BJ (cell line): ENCODE results near the gene SRP54. TPM values are rescaled to one million over a fixed set of nuclear protein-coding genes. Genes with fewer than 3 reads are reported as not detected.
"Not testable (repeated sequence)": the region's sequence is repeated elsewhere in the genome, so short reads cannot be mapped to it uniquely, and the experiment has no call there.

Experiments
- CTCF ChIA-PET: fragments of 350-600 bp; formaldehyde crosslinking; extraction: SDS; loops from one replicate; lab custom pipeline; 2021; ENCODE audit warnings: antibody characterized with exemption, inconsistent platforms; lab: Yijun Ruan, JAX
- POLR2A ChIA-PET: fragments of 300-600 bp; sonication (Branson Sonifier 250); formaldehyde crosslinking; extraction: SDS; loops from one replicate; lab custom pipeline; 2021; ENCODE audit warnings: antibody characterized with exemption; lab: Charles Lee
- DNase-seq: peaks from one replicate; pipeline ENCODE4 v3.0.0-alpha.2; 2011; ENCODE audit warnings: low read depth
- H3K27me3 ChIP-seq: 2 replicates; pipeline ENCODE4 v1.6.0; 2011; ENCODE audit warnings: low read length; ENCODE audit not compliant: control insufficient read depth, insufficient read depth
- H3K36me3 ChIP-seq: 2 replicates; pipeline ENCODE4 v1.5.1; 2011; ENCODE audit warnings: low read length; ENCODE audit not compliant: control insufficient read depth, insufficient read depth
- H3K4me3 ChIP-seq: 2 replicates; pipeline ENCODE4 v1.5.1; 2011; ENCODE audit warnings: low read depth, mild to moderate bottlenecking, control low read depth, low read length
- CTCF ChIP-seq: IDR thresholded peaks from 2 replicates; pipeline ENCODE4 v1.5.1; 2011; ENCODE audit warnings: low read depth, mild to moderate bottlenecking, control low read depth, inconsistent platforms, low read length, moderate library complexity; ENCODE audit not compliant: insufficient read depth
- polyA plus RNA-seq: library from polyadenylated mRNA; depleted of rRNA; stranded (reverse); fragments of >200 nt; gene quantifications from 2 replicates; pipeline ENCODE4 v1.2.3, GENCODE V29; 2011

Gene SRP54
- polyA plus RNA-seq, 1 experiment, result 25.6 TPM

GRCh38 chr14:35047976-35048513 is 65.3 kb downstream of the SRP54 start:
- no peak for TF ChIP-seq CTCF
- CTCF ChIA-PET, result no interaction called here
- H3K27me3 ChIP-seq, result no peaks in the 10 kb centered on the region
- no peak for DNase-seq
- H3K36me3 ChIP-seq, result peaks cover 1% of the 10 kb centered on the region; the same call in 1 of the 2 replicates
- H3K4me3 ChIP-seq, result no peak overlapping the region
- POLR2A ChIA-PET, result no interaction called here

GRCh38 chr14:35050652-35051051 is 67.9 kb downstream of the SRP54 start:
- ChIA-PET POLR2A (interaction anchor here (0.6 kb wide), 1 partner anchor 402 kb away, joined by 3 read pairs; no protein-coding TSS in a partner anchor), CTCF (interaction anchor here (0.6 kb wide), 2 partner anchors 8 to 401 kb away, joined by 3 to 5 read pairs; no protein-coding TSS in a partner anchor)
- no peaks in the 10 kb centered on the region for H3K27me3 ChIP-seq
- H3K36me3 ChIP-seq, result peaks cover 1% of the 10 kb centered on the region; the same call in 1 of the 2 replicates
- DNase-seq, result peak; percentile 14
- TF ChIP-seq CTCF, result no peak
- H3K4me3 ChIP-seq, result no peak overlapping the region

GRCh38 chr14:35051796-35052195 is 69.0 kb downstream of the SRP54 start:
- POLR2A ChIA-PET, result interaction anchor here (0.7 kb wide), 1 partner anchor 20 kb away, joined by 3 read pairs; no protein-coding TSS in a partner anchor
- CTCF ChIA-PET, result no interaction called here

GRCh38 chr14:35052637-35053036 is 69.8 kb downstream of the SRP54 start:
- CTCF ChIA-PET, result no interaction called here
- POLR2A ChIA-PET, result no interaction called here
- Histone ChIP-seq H3K27me3 (no peaks in the 10 kb centered on the region), H3K36me3 (peaks cover 1% of the 10 kb centered on the region; the same call in 1 of the 2 replicates), H3K4me3 (no peak overlapping the region)
- DNase-seq, result no peak
- no peak for TF ChIP-seq CTCF

More at GRCh38 chr14:35051796-35052195, 69.0 kb downstream of the SRP54 start:
- H3K27me3 ChIP-seq, result no peaks in the 10 kb centered on the region
- peaks cover 1% of the 10 kb centered on the region; the same call in 1 of the 2 replicates for H3K36me3 ChIP-seq
- peak; percentile 30 for DNase-seq
- no peak for TF ChIP-seq CTCF
- no peak overlapping the region for H3K4me3 ChIP-seq

GRCh38 chr14:35061113-35061791 is 78.5 kb downstream of the SRP54 start:
- H3K36me3 ChIP-seq, H3K27me3 ChIP-seq, CTCF ChIA-PET, H3K4me3 ChIP-seq, DNase-seq, POLR2A ChIA-PET: not testable (repeated sequence)

GRCh38 chr14:35065731-35066130 is 82.9 kb downstream of the SRP54 start:
- DNase-seq, POLR2A ChIA-PET, H3K27me3 ChIP-seq, H3K4me3 ChIP-seq, H3K36me3 ChIP-seq: not testable (repeated sequence)
- CTCF ChIA-PET, result interaction anchor here (0.7 kb wide), 1 partner anchor 356 kb away, joined by 3 read pairs; no protein-coding TSS in a partner anchor
